HepG2 (cell line): ENCODE results near the gene MYO3A. TPM values are rescaled to one million over a fixed set of nuclear protein-coding genes. Genes with fewer than 3 reads are reported as not detected.

Source experiments
- ATAC-seq: fragments of 200-7000 bp; cut with Tn5 transposase; 3 replicates; pipeline ENCODE4 v1.9.1; 2020; ENCODE audit warnings: mild to moderate bottlenecking, moderate library complexity
- BruUV-seq: library from RNA; stranded (reverse); fragments of 400-500 nt; replicated peaks from 2 replicates; lab custom pipeline; 2021; lab: Mats Ljungman, UMichigan
- CTCF ChIA-PET: fragments of 300-600 bp; formaldehyde crosslinking; extraction: SDS; loops from one replicate; lab custom pipeline; 2021; ENCODE audit warnings: low total read pairs, inconsistent platforms, low intra/inter-chr PET ratio; lab: Yijun Ruan, JAX
- POLR2A ChIA-PET: fragments of 350-600 bp; sonication (Branson Sonifier 250); formaldehyde crosslinking; loops from one replicate; lab custom pipeline; 2020; ENCODE audit warnings: antibody characterized with exemption, inconsistent platforms; lab: Yijun Ruan, JAX
- DNase-seq: peaks from one replicate; pipeline ENCODE4 v3.0.0-alpha.2; 2015; ENCODE audit warnings: low spot score
- FAIRE-seq: peaks from 3 replicates; lab custom pipeline; 2011; peaks lifted over from hg19 to GRCh38; lab: Jason Lieb, UNC
- H2AFZ ChIP-seq: one replicate; pipeline ENCODE4 v1.6.1; 2011; ENCODE audit warnings: low read length, inconsistent platforms
- H3K27ac ChIP-seq: fragments of 300-600 bp; 3 replicates; pipeline ENCODE4 v1.8.0; 2011; ENCODE audit warnings: mixed run types, mild to moderate bottlenecking, mixed read lengths, low read length, inconsistent platforms; ENCODE audit not compliant: insufficient read depth; ENCODE audit errors: extremely low read length
- H3K27me3 ChIP-seq, 2 experiments: fragments of 200-600 bp in 1 of 2; 2 replicates in 1 of 2; 3 replicates in 1 of 2; pipeline versions ENCODE4 v1.6.0 to v1.8.0; 2011; ENCODE audit warnings: low read length in 2 of 2, mild to moderate bottlenecking in 2 of 2, moderate library complexity in 2 of 2, inconsistent platforms in 1 of 2; ENCODE audit not compliant: insufficient read depth in 2 of 2, control insufficient read depth in 1 of 2
- H3K36me3 ChIP-seq, 2 experiments: fragments of 200-600 bp in 1 of 2; replicated peaks in 1 of 2; 2 replicates in 1 of 2; 3 replicates in 1 of 2; pipeline versions ENCODE4 v1.5.1 to v1.8.0; 2011; ENCODE audit warnings: low read length in 2 of 2, inconsistent platforms in 1 of 2; ENCODE audit not compliant: insufficient read depth in 2 of 2, control insufficient read depth in 1 of 2
- H3K4me1 ChIP-seq: 2 replicates; pipeline ENCODE4 v1.5.1; 2012; ENCODE audit warnings: low read length, inconsistent platforms; ENCODE audit not compliant: insufficient read depth
- H3K4me2 ChIP-seq: 2 replicates; pipeline ENCODE4 v1.6.0; 2011; ENCODE audit warnings: low read depth, low read length, inconsistent platforms
- H3K4me3 ChIP-seq, 3 experiments: fragments of 200-600 bp in 1 of 3; sonication (generic), shearing (Covaris generic) in 1 of 3; replicated peaks in 1 of 3; 2 replicates each; pipeline ENCODE4 v1.5.1; 2011 to 2016; ENCODE audit warnings: low read length in 3 of 3, inconsistent platforms in 2 of 3, low read depth in 2 of 3, mild to moderate bottlenecking in 2 of 3, control low read depth in 1 of 3, mixed read lengths in 1 of 3; ENCODE audit not compliant: insufficient read depth in 1 of 3
- H3K79me2 ChIP-seq: one replicate; pipeline ENCODE4 v1.6.1; 2011; ENCODE audit warnings: low read length, inconsistent platforms; ENCODE audit not compliant: insufficient read depth
- H3K9ac ChIP-seq: 2 replicates; pipeline ENCODE4 v1.6.0; 2011; ENCODE audit warnings: mild to moderate bottlenecking, low read depth, low read length, inconsistent platforms; ENCODE audit not compliant: insufficient read depth
- H3K9me3 ChIP-seq: 2 replicates; pipeline ENCODE4 v1.5.1; 2012; ENCODE audit warnings: mild to moderate bottlenecking, low read length
- H4K20me1 ChIP-seq: 2 replicates; pipeline ENCODE4 v1.6.0; 2011; ENCODE audit warnings: inconsistent platforms, mild to moderate bottlenecking, low read length, moderate library complexity; ENCODE audit not compliant: insufficient read depth
- PAX8 ChIP-seq: sonication (generic); formaldehyde crosslinking; IDR thresholded peaks from 2 replicates; pipeline ENCODE4 v1.8.0; 2022; ENCODE audit warnings: mild to moderate bottlenecking, missing genetic modification reagents, borderline replicate concordance
- RARG ChIP-seq: sonication (generic); formaldehyde crosslinking; IDR thresholded peaks from 2 replicates; pipeline ENCODE4 v1.4.0; 2020; ENCODE audit warnings: low read depth, mild to moderate bottlenecking, missing genetic modification reagents
- TEAD3 ChIP-seq: optimal IDR thresholded peaks from 2 replicates; pipeline ENCODE3; 2016; ENCODE audit warnings: borderline replicate concordance
- TFDP2 ChIP-seq: sonication (generic); formaldehyde crosslinking; IDR thresholded peaks from 2 replicates; pipeline ENCODE4 v1.4.0; 2020; ENCODE audit warnings: missing genetic modification reagents
- WGBS: methylation state at CpG from one replicate; pipeline ENCODE4 v1.1.6; 2017; ENCODE audit warnings: low lambda C conversion rate; 5-methylcytosine and 5-hydroxymethylcytosine counted together
- in situ Hi-C: cut with HindIII; loops from 2 replicates; pipeline ENCODE4 v1.10.0; 2017; ENCODE audit warnings: low pct_unique_long_range_greater_than_20kb; ENCODE audit not compliant: extremely low pct_ligation_motif_present
- intact Hi-C: fragments of 100-400 bp; cut with micrococcal nuclease; formaldehyde crosslinking; loops from one replicate; pipeline ENCODE4 v1.10.0; 2022; ENCODE audit not compliant: unreplicated experiment
- polyA plus RNA-seq, 8 experiments: library from polyadenylated mRNA; depleted of rRNA in 3 of 8; stranded (reverse) in 7 of 8; unstranded in 1 of 8; fragments of >200 nt; fragmentation: Illumina TruSeq in 4 of 8; extraction: Trizol in 4 of 8; gene quantifications; 2 replicates each; pipeline versions ENCODE4 v1.2.1 to v1.2.3, GENCODE V29; 2011 to 2016; ENCODE audit warnings: low read depth in 4 of 8, missing spikeins in 1 of 8, mixed read lengths in 1 of 8; ENCODE audit not compliant: insufficient read depth in 1 of 8
- total RNA-seq, 5 experiments: library from RNA; depleted of rRNA; stranded (reverse); fragments of >200 nt; fragmentation: Illumina TruSeq; extraction: Trizol; gene quantifications; 2 replicates each; pipeline ENCODE4 v1.2.3, GENCODE V29; 2016; ENCODE audit warnings: low read depth in 1 of 5
- TF ChIP-seq, protein P1 (sequence below), 2 experiments: IDR thresholded peaks; 2 replicates each; pipeline ENCODE4 v1.6.1; 2011 to 2012; ENCODE audit warnings: low read length in 2 of 2, borderline replicate concordance in 1 of 2, low read depth in 1 of 2, mild to moderate bottlenecking in 1 of 2, moderate library complexity in 1 of 2

The MYO3A gene
- total and polyA plus RNA-seq, 2 of the 13 experiments (the other 11 are each of a cell fraction or from before 2014, with no cell fraction given) = not detected

DNA sequence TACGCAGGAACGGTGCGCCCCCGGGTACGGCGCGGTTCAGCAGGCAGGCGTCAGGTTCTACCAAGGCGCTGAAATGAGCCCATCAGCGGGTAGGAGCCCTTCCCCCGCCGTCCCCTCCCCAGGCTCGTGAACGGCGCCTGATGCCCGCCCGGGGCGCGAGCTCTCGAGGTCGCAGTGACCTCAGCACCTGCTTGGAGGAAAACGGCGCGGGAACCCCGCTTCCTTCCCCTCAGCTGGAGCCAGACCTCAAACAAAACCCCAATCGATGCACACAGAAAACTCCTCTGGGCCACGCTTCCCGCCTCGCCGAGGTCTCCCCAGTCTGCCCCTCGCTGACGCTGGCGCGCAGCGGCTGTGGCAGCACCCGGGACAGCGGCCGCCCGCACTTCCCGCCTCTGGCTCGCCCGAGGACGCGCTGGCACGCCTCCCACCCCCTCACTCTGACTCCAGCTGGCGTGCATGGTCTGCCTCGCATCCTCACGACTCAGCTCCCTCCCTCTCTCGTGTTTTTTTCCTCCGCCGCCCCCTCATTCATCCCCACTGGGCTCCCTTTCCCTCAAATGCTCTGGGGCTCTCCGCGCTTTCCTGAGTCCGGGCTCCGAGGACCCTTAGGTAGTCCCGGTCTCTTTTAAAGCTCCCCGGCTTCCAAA lies 282.0 kb downstream of the MYO3A start:
- Histone ChIP-seq H3K27me3 (peaks cover 5 to 54% of the 10 kb centered on the region in 2 experiments), H3K9me3 (no peaks in the 10 kb centered on the region), H4K20me1 (no peaks in the 10 kb centered on the region), H3K4me2 (no peak overlapping the region), H3K4me1 (no peaks in the 10 kb centered on the region), H2AFZ (no peak overlapping the region), H3K9ac (no peak overlapping the region), H3K4me3 (no peak overlapping the region), H3K27ac (no peak overlapping the region), H3K79me2 (no peaks in the 10 kb centered on the region), H3K36me3 (no peaks in the 10 kb centered on the region)
- CTCF ChIA-PET = no interaction called here
- intact Hi-C loops = no loop called here
- TF ChIP-seq PAX8 (CRISPR knock-in tag) = no peak
- no peak for TF ChIP-seq TFDP2 (CRISPR knock-in tag)
- TF ChIP-seq, protein P1, sequence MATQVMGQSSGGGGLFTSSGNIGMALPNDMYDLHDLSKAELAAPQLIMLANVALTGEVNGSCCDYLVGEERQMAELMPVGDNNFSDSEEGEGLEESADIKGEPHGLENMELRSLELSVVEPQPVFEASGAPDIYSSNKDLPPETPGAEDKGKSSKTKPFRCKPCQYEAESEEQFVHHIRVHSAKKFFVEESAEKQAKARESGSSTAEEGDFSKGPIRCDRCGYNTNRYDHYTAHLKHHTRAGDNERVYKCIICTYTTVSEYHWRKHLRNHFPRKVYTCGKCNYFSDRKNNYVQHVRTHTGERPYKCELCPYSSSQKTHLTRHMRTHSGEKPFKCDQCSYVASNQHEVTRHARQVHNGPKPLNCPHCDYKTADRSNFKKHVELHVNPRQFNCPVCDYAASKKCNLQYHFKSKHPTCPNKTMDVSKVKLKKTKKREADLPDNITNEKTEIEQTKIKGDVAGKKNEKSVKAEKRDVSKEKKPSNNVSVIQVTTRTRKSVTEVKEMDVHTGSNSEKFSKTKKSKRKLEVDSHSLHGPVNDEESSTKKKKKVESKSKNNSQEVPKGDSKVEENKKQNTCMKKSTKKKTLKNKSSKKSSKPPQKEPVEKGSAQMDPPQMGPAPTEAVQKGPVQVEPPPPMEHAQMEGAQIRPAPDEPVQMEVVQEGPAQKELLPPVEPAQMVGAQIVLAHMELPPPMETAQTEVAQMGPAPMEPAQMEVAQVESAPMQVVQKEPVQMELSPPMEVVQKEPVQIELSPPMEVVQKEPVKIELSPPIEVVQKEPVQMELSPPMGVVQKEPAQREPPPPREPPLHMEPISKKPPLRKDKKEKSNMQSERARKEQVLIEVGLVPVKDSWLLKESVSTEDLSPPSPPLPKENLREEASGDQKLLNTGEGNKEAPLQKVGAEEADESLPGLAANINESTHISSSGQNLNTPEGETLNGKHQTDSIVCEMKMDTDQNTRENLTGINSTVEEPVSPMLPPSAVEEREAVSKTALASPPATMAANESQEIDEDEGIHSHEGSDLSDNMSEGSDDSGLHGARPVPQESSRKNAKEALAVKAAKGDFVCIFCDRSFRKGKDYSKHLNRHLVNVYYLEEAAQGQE (IDR thresholded peaks at IDR 0.05; ENCODE audit: borderline replicate concordance in 1 of 2, low read depth in 1 of 2, low read length in 2 of 2) = peak; percentile 8 to 25; a peak in 2 of 4 replicates
- TF ChIP-seq TEAD3 (CRISPR knock-in tag) = no peak
- no peak for TF ChIP-seq RARG (CRISPR knock-in tag)
- no peak for ATAC-seq
- FAIRE-seq = no peak
- 37% methylated on average over 19 of the region's 57 CpGs for WGBS
- POLR2A ChIA-PET = no interaction called here
- in situ Hi-C loops = no loop called here
- DNase-seq = no peak
- BruUV-seq = no TSS peak
